ENCODE measurements around the gene TNIK. TPM values are rescaled to one million over a fixed set of nuclear protein-coding genes. Genes with fewer than 3 reads are reported as not detected.

Gene TNIK
- total and polyA plus RNA-seq, 10 of the 15 experiments (the other 5 are each of a cell fraction or from before 2014, with no cell fraction given), result 13.9 to 74.3 (median 48.2) TPM

DNA sequence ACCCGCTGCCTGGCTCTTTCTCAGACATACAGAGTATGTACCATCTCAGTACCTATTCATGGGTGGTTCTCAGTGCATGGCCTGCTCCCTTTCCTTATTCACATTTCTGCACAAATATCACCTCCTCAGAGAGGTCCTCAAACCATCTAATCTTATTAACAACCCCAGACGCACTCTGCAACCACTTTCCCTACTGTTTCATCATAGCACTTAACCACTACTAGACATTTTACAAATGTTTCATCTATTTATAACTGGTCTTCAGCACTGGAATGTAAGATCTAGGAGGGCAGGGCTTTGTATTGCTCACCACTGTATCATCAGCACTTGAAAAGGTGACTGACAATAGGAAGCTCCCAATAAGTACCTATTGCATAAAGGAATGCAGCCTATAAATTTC, 45.1 kb downstream of the TNIK start (continued):
- TF ChIP-seq, protein P1, sequence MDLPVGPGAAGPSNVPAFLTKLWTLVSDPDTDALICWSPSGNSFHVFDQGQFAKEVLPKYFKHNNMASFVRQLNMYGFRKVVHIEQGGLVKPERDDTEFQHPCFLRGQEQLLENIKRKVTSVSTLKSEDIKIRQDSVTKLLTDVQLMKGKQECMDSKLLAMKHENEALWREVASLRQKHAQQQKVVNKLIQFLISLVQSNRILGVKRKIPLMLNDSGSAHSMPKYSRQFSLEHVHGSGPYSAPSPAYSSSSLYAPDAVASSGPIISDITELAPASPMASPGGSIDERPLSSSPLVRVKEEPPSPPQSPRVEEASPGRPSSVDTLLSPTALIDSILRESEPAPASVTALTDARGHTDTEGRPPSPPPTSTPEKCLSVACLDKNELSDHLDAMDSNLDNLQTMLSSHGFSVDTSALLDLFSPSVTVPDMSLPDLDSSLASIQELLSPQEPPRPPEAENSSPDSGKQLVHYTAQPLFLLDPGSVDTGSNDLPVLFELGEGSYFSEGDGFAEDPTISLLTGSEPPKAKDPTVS (IDR thresholded peaks at IDR 0.05; ENCODE audit: low read depth, low read length), result no peak
- TF ChIP-seq KDM1A (IDR thresholded peaks at IDR 0.05; ENCODE audit: borderline replicate concordance), result no peak

DNA sequence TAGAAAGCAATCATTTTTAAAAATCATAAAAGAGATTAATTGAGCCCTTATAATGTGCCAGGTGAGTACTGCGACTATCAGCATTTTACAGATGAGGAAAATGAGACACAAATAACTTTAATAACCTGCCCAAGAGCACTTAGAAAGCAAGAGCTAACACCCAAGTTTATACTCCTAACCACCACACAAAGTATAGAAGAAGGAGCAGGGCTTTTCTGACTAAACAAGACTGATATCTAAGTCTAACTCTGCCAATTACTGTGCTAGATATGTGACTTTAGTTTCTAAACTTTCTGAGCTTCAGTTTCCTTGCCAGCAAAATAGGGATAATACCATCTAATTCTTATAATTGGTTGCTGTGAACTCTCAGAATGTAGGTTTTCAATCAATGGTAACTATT, 47.7 kb downstream of the TNIK start:
- ATAC-seq (peak; percentile 57), DNase-seq (ENCODE audit: low read depth, low spot score) (no peak), FAIRE-seq (no peak)
- Histone ChIP-seq H3K4me3 (no peak overlapping the region), H3K4me1 (ENCODE audit: control insufficient read depth, insufficient read depth, low read length) (peaks cover 13% of the 10 kb centered on the region), H3K9ac (ENCODE audit: control insufficient read depth, insufficient read depth, low read length) (no peak overlapping the region), H3K27ac (ENCODE audit: control insufficient read depth, insufficient read depth) (peak overlapping the region; percentile 51), H3K27me3 (replicated peaks in 1 of 2; ENCODE audit: control insufficient read depth in 2 of 2, insufficient read depth in 2 of 2, low read length in 1 of 2) (no peaks in the 10 kb centered on the region), H3K9me3 (replicated peaks; ENCODE audit: control insufficient read depth, insufficient read depth, low read length) (no peaks in the 10 kb centered on the region), H2AFZ (ENCODE audit: control insufficient read depth, low read depth, low read length) (no peak overlapping the region), H4K20me1 (ENCODE audit: control insufficient read depth, insufficient read depth) (no peaks in the 10 kb centered on the region), H3K36me3 (ENCODE audit: control insufficient read depth in 2 of 2, insufficient read depth in 2 of 2, low read length in 1 of 2) (peaks cover 4 to 11% of the 10 kb centered on the region in 2 experiments), H3K79me2 (ENCODE audit: control insufficient read depth, insufficient read depth, low read length) (peaks cover 91% of the 10 kb centered on the region), H3K4me2 (ENCODE audit: control insufficient read depth, insufficient read depth) (0 out of 2 replicates have a peak overlapping the region, but pooled peaks have one; percentile 2)
- in situ Hi-C loops (cut with MboI) (no loop called here), intact Hi-C loops (cut with micrococcal nuclease; ENCODE audit: unreplicated experiment) (no loop called here)
- RAD21 ChIA-PET (ENCODE audit: unreplicated experiment), result interaction anchor here (0.6 to 2.3 kb wide), 12 partner anchors 9 to 128 kb away, joined by 3 to 11 read pairs (median 4); no protein-coding TSS in a partner anchor
- WGBS (ENCODE audit: insufficient coverage, insufficient replicate concordance, low lambda C conversion rate, missing lambda C conversion rate), result 0% methylated on average over 1 of the region's 1 CpG
- CTCF ChIA-PET, result interaction anchor here (0.6 to 2.3 kb wide), 8 partner anchors 9 to 422 kb away, joined by 3 to 10 read pairs (median 4); no protein-coding TSS in a partner anchor
- SMC1A ChIA-PET (ENCODE audit: uncharacterized antibody, unreplicated experiment), result interaction anchor here (0.7 to 4.0 kb wide), 22 partner anchors 9 to 225 kb away, joined by 3 to 22 read pairs (median 4); no protein-coding TSS in a partner anchor
- no TSS peak for BruUV-seq (replicated peaks)
- POLR2A ChIA-PET, result interaction anchor here (0.9 to 2.5 kb wide), 8 partner anchors 10 to 54 kb away, joined by 3 to 12 read pairs (median 4); no protein-coding TSS in a partner anchor
- TF ChIP-seq IRF5 (IDR thresholded peaks at IDR 0.05; ENCODE audit: borderline replicate concordance) (no peak), BMI1 (IDR thresholded peaks at IDR 0.05; ENCODE audit: borderline replicate concordance) (no peak), ETV6 (conservative IDR thresholded peaks at IDR 0.05 in 1 of 2, IDR thresholded peaks at IDR 0.05 in 1 of 2; ENCODE audit: borderline replicate concordance in 1 of 2, low read depth in 1 of 2) (no peak), RCOR1 (conservative IDR thresholded peaks at IDR 0.05; ENCODE audit: low read depth, low read length) (no peak), MYB (IDR thresholded peaks at IDR 0.05; ENCODE audit: borderline replicate concordance, low read depth, low read length) (no peak), TCF12 (IDR thresholded peaks at IDR 0.05; ENCODE audit: low read depth, low read length) (no peak), JUND (IDR thresholded peaks at IDR 0.05; ENCODE audit: low read depth, low read length) (no peak), NR2C1 (IDR thresholded peaks at IDR 0.05) (no peak), BHLHE40 (IDR thresholded peaks at IDR 0.05; ENCODE audit: borderline replicate concordance in 1 of 2, low read depth in 2 of 2, low read length in 1 of 2) (no peak), STAT3 (IDR thresholded peaks at IDR 0.05; ENCODE audit: low read depth, low read length) (no peak)
- TF ChIP-seq, protein P2, sequence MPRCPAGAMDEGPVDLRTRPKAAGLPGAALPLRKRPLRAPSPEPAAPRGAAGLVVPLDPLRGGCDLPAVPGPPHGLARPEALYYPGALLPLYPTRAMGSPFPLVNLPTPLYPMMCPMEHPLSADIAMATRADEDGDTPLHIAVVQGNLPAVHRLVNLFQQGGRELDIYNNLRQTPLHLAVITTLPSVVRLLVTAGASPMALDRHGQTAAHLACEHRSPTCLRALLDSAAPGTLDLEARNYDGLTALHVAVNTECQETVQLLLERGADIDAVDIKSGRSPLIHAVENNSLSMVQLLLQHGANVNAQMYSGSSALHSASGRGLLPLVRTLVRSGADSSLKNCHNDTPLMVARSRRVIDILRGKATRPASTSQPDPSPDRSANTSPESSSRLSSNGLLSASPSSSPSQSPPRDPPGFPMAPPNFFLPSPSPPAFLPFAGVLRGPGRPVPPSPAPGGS (IDR thresholded peaks at IDR 0.05; ENCODE audit: borderline replicate concordance, insufficient read depth, low read depth, low read length, poor library complexity, severe bottlenecking), result no peak
- TF ChIP-seq, protein P3, sequence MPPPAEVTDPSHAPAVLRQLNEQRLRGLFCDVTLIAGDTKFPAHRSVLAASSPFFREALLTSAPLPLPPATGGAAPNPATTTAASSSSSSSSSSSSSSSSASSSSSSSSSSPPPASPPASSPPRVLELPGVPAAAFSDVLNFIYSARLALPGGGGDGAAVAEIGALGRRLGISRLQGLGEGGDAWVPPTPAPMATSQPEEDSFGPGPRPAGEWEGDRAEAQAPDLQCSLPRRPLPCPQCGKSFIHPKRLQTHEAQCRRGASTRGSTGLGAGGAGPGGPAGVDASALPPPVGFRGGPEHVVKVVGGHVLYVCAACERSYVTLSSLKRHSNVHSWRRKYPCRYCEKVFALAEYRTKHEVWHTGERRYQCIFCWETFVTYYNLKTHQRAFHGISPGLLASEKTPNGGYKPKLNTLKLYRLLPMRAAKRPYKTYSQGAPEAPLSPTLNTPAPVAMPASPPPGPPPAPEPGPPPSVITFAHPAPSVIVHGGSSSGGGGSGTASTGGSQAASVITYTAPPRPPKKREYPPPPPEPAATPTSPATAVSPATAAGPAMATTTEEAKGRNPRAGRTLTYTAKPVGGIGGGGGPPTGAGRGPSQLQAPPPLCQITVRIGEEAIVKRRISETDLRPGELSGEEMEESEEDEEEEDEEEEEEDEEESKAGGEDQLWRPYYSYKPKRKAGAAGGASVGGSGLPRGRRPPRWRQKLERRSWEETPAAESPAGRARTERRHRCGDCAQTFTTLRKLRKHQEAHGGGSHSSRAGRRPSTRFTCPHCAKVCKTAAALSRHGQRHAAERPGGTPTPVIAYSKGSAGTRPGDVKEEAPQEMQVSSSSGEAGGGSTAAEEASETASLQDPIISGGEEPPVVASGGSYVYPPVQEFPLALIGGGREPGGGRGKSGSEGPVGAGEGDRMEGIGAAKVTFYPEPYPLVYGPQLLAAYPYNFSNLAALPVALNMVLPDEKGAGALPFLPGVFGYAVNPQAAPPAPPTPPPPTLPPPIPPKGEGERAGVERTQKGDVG (CRISPR knock-in tag; IDR thresholded peaks at IDR 0.05), result no peak

Data from GM12878 (cell line).